HepG2 (cell line): ENCODE results near the gene FCER1G. TPM values are rescaled to one million over a fixed set of nuclear protein-coding genes. Genes with fewer than 3 reads are reported as not detected.

Experiments
- CC2D1A ChIP-seq: sonication (generic); formaldehyde crosslinking; IDR thresholded peaks from 2 replicates; pipeline ENCODE4 v1.8.1; 2023; ENCODE audit warnings: mild to moderate bottlenecking, missing genetic modification reagents
- CCDC6 ChIP-seq: sonication (generic); formaldehyde crosslinking; IDR thresholded peaks from 2 replicates; pipeline ENCODE4 v1.8.1; 2022; ENCODE audit warnings: mild to moderate bottlenecking, missing genetic modification reagents, moderate library complexity
- DNMT3B ChIP-seq: conservative IDR thresholded peaks from 2 replicates; pipeline ENCODE4 v1.6.1; 2016; ENCODE audit warnings: missing biosample characterization, control low read depth
- EHMT2 ChIP-seq: fragments of 200-600 bp; sonication (generic); IDR thresholded peaks from 2 replicates; pipeline ENCODE4 v1.7.0; 2017; ENCODE audit warnings: antibody characterized with exemption, low read depth, low read length, borderline replicate concordance
- FIP1L1 ChIP-seq: fragments of 200-400 bp; formaldehyde crosslinking; IDR thresholded peaks from 2 replicates; pipeline ENCODE4 v1.6.1; 2018; ENCODE audit warnings: low read depth, mild to moderate bottlenecking, low read length, moderate library complexity, borderline replicate concordance; ENCODE audit not compliant: insufficient read depth
- GLI4 ChIP-seq: sonication (generic); formaldehyde crosslinking; IDR thresholded peaks from 2 replicates; pipeline ENCODE4 v1.5.1; 2020; ENCODE audit warnings: missing genetic modification reagents, mild to moderate bottlenecking, moderate library complexity, borderline replicate concordance
- HNRNPUL1 ChIP-seq: fragments of 200-400 bp; formaldehyde crosslinking; IDR thresholded peaks from 2 replicates; pipeline ENCODE4 v1.6.1; 2017; ENCODE audit warnings: low read depth, mild to moderate bottlenecking, low read length, moderate library complexity
- IRF9 ChIP-seq: sonication (generic); formaldehyde crosslinking; IDR thresholded peaks from 2 replicates; pipeline ENCODE4 v1.8.0; 2022; ENCODE audit warnings: missing genetic modification reagents, mild to moderate bottlenecking, borderline replicate concordance
- JDP2 ChIP-seq: sonication (generic); formaldehyde crosslinking; IDR thresholded peaks from 2 replicates; pipeline ENCODE4 v1.8.1; 2022; ENCODE audit warnings: missing genetic modification reagents, borderline replicate concordance
- MZF1 ChIP-seq: sonication (generic); formaldehyde crosslinking; IDR thresholded peaks from 2 replicates; pipeline ENCODE4 v1.8.1; 2023; ENCODE audit warnings: mild to moderate bottlenecking, missing genetic modification reagents, borderline replicate concordance
- NFKB2 ChIP-seq: sonication (generic); formaldehyde crosslinking; IDR thresholded peaks from 2 replicates; pipeline ENCODE4 v1.4.0; 2020; ENCODE audit warnings: missing genetic modification reagents, borderline replicate concordance
- NFRKB ChIP-seq: fragments of 450-650 bp; IDR thresholded peaks from 2 replicates; pipeline ENCODE4 v1.6.1; 2017
- NPAS2 ChIP-seq: sonication (generic); formaldehyde crosslinking; IDR thresholded peaks from 2 replicates; pipeline ENCODE4 v1.8.0; 2022; ENCODE audit warnings: mild to moderate bottlenecking, missing genetic modification reagents, borderline replicate concordance
- NR2F6 ChIP-seq, 2 experiments: IDR thresholded peaks; 2 replicates each; pipeline ENCODE4 v1.6.1; 2016; ENCODE audit warnings: antibody characterized with exemption in 1 of 2, mild to moderate bottlenecking in 1 of 2
- TEF ChIP-seq: sonication (generic); formaldehyde crosslinking; IDR thresholded peaks from 2 replicates; pipeline ENCODE4 v1.5.0; 2020; ENCODE audit warnings: missing genetic modification reagents
- ZMAT5 ChIP-seq: sonication (generic); formaldehyde crosslinking; IDR thresholded peaks from 2 replicates; pipeline ENCODE4 v1.5.0; 2020; ENCODE audit warnings: mild to moderate bottlenecking, low read depth, missing genetic modification reagents, borderline replicate concordance
- ZNF264 ChIP-seq: sonication (generic); formaldehyde crosslinking; IDR thresholded peaks from 2 replicates; pipeline ENCODE4 v1.4.0; 2020; ENCODE audit warnings: missing genetic modification reagents
- ZNF326 ChIP-seq: sonication (generic); formaldehyde crosslinking; IDR thresholded peaks from 2 replicates; pipeline ENCODE4 v1.4.0; 2020; ENCODE audit warnings: missing genetic modification reagents, borderline replicate concordance
- ZNF432 ChIP-seq: sonication (generic); formaldehyde crosslinking; IDR thresholded peaks from 2 replicates; pipeline ENCODE4 v1.5.0; 2020; ENCODE audit warnings: missing genetic modification reagents, mild to moderate bottlenecking, borderline replicate concordance
- ZNF562 ChIP-seq: sonication (generic); formaldehyde crosslinking; IDR thresholded peaks from 2 replicates; pipeline ENCODE4 v1.8.0; 2022; ENCODE audit warnings: missing genetic modification reagents, borderline replicate concordance
- ZNF761 ChIP-seq: sonication (generic); formaldehyde crosslinking; conservative IDR thresholded peaks from 2 replicates; pipeline ENCODE4 v1.4.0; 2020; ENCODE audit warnings: mild to moderate bottlenecking, missing genetic modification reagents
- ZNF850 ChIP-seq: sonication (generic); formaldehyde crosslinking; conservative IDR thresholded peaks from 2 replicates; pipeline ENCODE4 v1.9.0; 2021; ENCODE audit warnings: mild to moderate bottlenecking, missing genetic modification reagents
- polyA plus RNA-seq, 8 experiments: library from polyadenylated mRNA; depleted of rRNA in 3 of 8; stranded (reverse) in 7 of 8; unstranded in 1 of 8; fragments of >200 nt; fragmentation: Illumina TruSeq in 4 of 8; extraction: Trizol in 4 of 8; gene quantifications; 2 replicates each; pipeline versions ENCODE4 v1.2.1 to v1.2.3, GENCODE V29; 2011 to 2016; ENCODE audit warnings: low read depth in 4 of 8, missing spikeins in 1 of 8, mixed read lengths in 1 of 8; ENCODE audit not compliant: insufficient read depth in 1 of 8
- total RNA-seq, 5 experiments: library from RNA; depleted of rRNA; stranded (reverse); fragments of >200 nt; fragmentation: Illumina TruSeq; extraction: Trizol; gene quantifications; 2 replicates each; pipeline ENCODE4 v1.2.3, GENCODE V29; 2016; ENCODE audit warnings: low read depth in 1 of 5
- TF ChIP-seq, protein P1 (sequence below): sonication (generic); formaldehyde crosslinking; IDR thresholded peaks from 2 replicates; pipeline ENCODE4 v1.4.0; 2020; ENCODE audit warnings: missing genetic modification reagents
- TF ChIP-seq, protein P2 (sequence below): sonication (generic); formaldehyde crosslinking; IDR thresholded peaks from 2 replicates; pipeline ENCODE4 v1.4.0; 2020; ENCODE audit warnings: low read depth, mild to moderate bottlenecking, missing genetic modification reagents

The FCER1G gene
- total and polyA plus RNA-seq, 2 of the 13 experiments (the other 11 are each of a cell fraction or from before 2014, with no cell fraction given), result 1.3 to 6.4 TPM

DNA sequence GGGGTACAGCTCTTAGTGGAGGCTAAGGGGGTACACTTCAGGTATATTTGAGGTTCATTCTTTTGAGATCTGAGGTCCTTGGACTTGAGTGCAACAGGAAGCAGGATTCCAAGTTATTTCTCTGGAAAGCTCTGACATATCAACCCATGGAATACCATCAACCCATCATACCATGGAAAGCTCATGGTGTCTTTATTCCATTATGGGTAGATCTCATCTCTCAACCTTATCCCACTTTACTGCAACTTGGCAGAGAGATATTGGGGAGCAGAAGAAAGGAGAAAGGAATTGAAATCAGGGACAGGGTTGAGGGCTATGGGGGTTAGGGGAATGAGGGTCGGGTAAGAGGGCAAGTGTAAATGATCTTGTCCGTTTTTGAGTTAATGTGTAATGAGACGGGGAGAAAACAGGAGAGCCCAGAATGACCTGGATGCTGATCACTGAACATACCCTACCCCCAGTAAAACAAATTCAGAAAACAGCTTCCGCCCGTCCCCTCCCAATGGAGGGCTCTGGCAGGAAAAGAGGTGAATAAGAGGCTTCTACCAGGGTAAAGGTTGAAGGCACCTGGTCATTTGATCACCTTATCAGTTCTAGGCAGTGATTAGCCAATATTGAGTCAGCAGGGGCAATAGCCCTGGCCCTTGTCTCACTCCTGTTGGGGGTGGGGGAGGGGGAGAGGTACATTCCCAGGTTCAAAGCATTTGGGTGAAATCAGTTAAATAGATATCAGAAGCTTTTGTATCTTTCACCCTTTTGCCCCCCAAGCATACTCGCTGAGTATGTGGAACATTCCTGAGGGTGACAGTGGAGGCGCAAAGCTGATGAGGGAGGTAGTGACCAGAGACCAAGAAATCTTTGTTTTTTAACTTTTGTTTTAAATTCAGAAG is 9.0 kb downstream of the FCER1G start (continued):
- peak; percentile 54; the same call in 1 of the 2 replicates for TF ChIP-seq CCDC6 (CRISPR knock-in tag)
- no peak for TF ChIP-seq DNMT3B
- TF ChIP-seq, protein P1, sequence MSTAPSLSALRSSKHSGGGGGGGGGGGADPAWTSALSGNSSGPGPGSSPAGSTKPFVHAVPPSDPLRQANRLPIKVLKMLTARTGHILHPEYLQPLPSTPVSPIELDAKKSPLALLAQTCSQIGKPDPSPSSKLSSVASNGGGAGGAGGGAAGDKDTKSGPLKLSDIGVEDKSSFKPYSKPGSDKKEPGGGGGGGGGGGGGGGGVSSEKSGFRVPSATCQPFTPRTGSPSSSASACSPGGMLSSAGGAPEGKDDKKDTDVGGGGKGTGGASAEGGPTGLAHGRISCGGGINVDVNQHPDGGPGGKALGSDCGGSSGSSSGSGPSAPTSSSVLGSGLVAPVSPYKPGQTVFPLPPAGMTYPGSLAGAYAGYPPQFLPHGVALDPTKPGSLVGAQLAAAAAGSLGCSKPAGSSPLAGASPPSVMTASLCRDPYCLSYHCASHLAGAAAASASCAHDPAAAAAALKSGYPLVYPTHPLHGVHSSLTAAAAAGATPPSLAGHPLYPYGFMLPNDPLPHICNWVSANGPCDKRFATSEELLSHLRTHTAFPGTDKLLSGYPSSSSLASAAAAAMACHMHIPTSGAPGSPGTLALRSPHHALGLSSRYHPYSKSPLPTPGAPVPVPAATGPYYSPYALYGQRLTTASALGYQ (CRISPR knock-in tag), result peak; percentile 95
- peak; percentile 82 for TF ChIP-seq EHMT2
- no peak for TF ChIP-seq HNRNPUL1
- no peak for TF ChIP-seq MZF1 (CRISPR knock-in tag)
- no peak for TF ChIP-seq ZMAT5 (CRISPR knock-in tag)
- no peak for TF ChIP-seq ZNF761 (CRISPR knock-in tag)
- TF ChIP-seq CC2D1A (CRISPR knock-in tag), result no peak
- TF ChIP-seq NR2F6 (IDR thresholded peaks at IDR 0.05), result peak; percentile 95
- TF ChIP-seq NR2F6 (CRISPR knock-in tag; IDR thresholded peaks at IDR 0.05), result peak; percentile 90
- TF ChIP-seq, protein P2, sequence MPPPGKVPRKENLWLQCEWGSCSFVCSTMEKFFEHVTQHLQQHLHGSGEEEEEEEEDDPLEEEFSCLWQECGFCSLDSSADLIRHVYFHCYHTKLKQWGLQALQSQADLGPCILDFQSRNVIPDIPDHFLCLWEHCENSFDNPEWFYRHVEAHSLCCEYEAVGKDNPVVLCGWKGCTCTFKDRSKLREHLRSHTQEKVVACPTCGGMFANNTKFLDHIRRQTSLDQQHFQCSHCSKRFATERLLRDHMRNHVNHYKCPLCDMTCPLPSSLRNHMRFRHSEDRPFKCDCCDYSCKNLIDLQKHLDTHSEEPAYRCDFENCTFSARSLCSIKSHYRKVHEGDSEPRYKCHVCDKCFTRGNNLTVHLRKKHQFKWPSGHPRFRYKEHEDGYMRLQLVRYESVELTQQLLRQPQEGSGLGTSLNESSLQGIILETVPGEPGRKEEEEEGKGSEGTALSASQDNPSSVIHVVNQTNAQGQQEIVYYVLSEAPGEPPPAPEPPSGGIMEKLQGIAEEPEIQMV (CRISPR knock-in tag), result 0 out of 2 replicates have a peak, but pooled peaks have one; percentile 9
- no peak for TF ChIP-seq ZNF326
- TF ChIP-seq IRF9, result no peak
- TF ChIP-seq JDP2 (CRISPR knock-in tag), result no peak; the same call in 1 of the 2 replicates
- no peak for TF ChIP-seq ZNF562 (CRISPR knock-in tag)
- no peak for TF ChIP-seq NPAS2
- TF ChIP-seq TEF, result no peak
- no peak for TF ChIP-seq FIP1L1
- TF ChIP-seq NFRKB, result no peak
- TF ChIP-seq GLI4 (CRISPR knock-in tag), result no peak
- peak; percentile 51; the same call in 1 of the 2 replicates for TF ChIP-seq ZNF264
- TF ChIP-seq ZNF432 (CRISPR knock-in tag), result no peak
- no peak for TF ChIP-seq NFKB2 (CRISPR knock-in tag)
- TF ChIP-seq ZNF850 (CRISPR knock-in tag), result no peak
